Hair follicle dermal papilla cell (primary cell): ENCODE measurements around the gene TYMP. TPM values are rescaled to one million over a fixed set of nuclear protein-coding genes. Genes with fewer than 3 reads are reported as not detected.

Source experiments
- total RNA-seq: library from RNA; depleted of rRNA; stranded (reverse); fragments of >200 nt; gene quantifications from 2 replicates; pipeline ENCODE4 v1.2.3, GENCODE V29; 2012

The TYMP gene
- 73.7 and 88.9 TPM in 2 replicates for total RNA-seq

GRCh38 chr22:50529897-50530579 lies at the start of gene TYMP:
TSS of gene TYMP (minus strand) at chr22:50530012. CDS start at chr22:50529709, 303 bp downstream.

GRCh38 chr22:50577987-50578775 lies 48.4 kb upstream of the TYMP start, which contains the start of gene CPT1B:
TSS of gene CPT1B (minus strand) at chr22:50578427. CDS start at chr22:50577915, 512 bp downstream.

GRCh38 chr22:50562523-50563412 lies 33.0 kb upstream of the TYMP start, which contains the start of gene SYCE3:
TSS of gene SYCE3 (minus strand) at chr22:50562919. CDS start at chr22:50556405, 6,514 bp downstream.

GRCh38 chr22:50545522-50546325 lies 15.9 kb upstream of the TYMP start, which contains the start of gene KLHDC7B:
TSS of gene KLHDC7B (plus strand) at chr22:50545899. CDS start at chr22:50546244, 345 bp downstream.

GRCh38 chr22:50525104-50525857 lies 4.5 kb downstream of the TYMP start, which contains the start of gene SCO2:
TSS of gene SCO2 (minus strand) at chr22:50525598. CDS start at chr22:50524411, 1,187 bp downstream.

GRCh38 chr22:50507991-50508884 lies 21.6 kb downstream of the TYMP start, which contains the start of gene NCAPH2:
TSS of gene NCAPH2 (plus strand) at chr22:50508224. CDS start at chr22:50508338, 114 bp downstream.

GRCh38 chr22:50507421-50507990 lies 22.3 kb downstream of the TYMP start, which contains the start of gene LMF2:
TSS of gene LMF2 (minus strand) at chr22:50507702. CDS start at chr22:50507675, 27 bp downstream.

GRCh38 chr22:50486561-50487289 lies 43.1 kb downstream of the TYMP start, which contains the start of gene MIOX:
TSS of gene MIOX (plus strand) at chr22:50486859. CDS start at chr22:50486898, 39 bp downstream.

GRCh38 chr22:50481440-50482106 lies 48.2 kb downstream of the TYMP start, which contains the start of gene ADM2:
TSS of gene ADM2 (plus strand) at chr22:50481543. CDS start at chr22:50481848, 305 bp downstream.

Other genes with a start within 250 kb of the TYMP start
- 125 and 138 TPM in 2 replicates for gene PLXNB2, start 222.4 kb downstream of the TYMP start, total RNA-seq
- 4.9 and 6.0 TPM in 2 replicates for gene DENND6B, start 203.0 kb downstream of the TYMP start, total RNA-seq
- 66.5 and 71.2 TPM in 2 replicates for gene PPP6R2, start 186.7 kb downstream of the TYMP start, total RNA-seq
- 83.8 and 100 TPM in 2 replicates for gene SBF1, start 55.0 kb downstream of the TYMP start, total RNA-seq
- 4.5 and 9.6 TPM in 2 replicates for gene ADM2, start 48.5 kb downstream of the TYMP start, total RNA-seq
- not detected in 2 replicates for gene MIOX, start 43.2 kb downstream of the TYMP start, total RNA-seq
- 82.6 and 93.6 TPM in 2 replicates for gene LMF2, start 22.3 kb downstream of the TYMP start, total RNA-seq
- 23.3 and 24.8 TPM in 2 replicates for gene NCAPH2, start 21.8 kb downstream of the TYMP start, total RNA-seq
- 3.2 and 6.1 TPM in 2 replicates for gene SCO2, start 4.4 kb downstream of the TYMP start, total RNA-seq
- 0.12 TPM in 1 of 2 replicates, not detected in the other for gene KLHDC7B, start 15.9 kb upstream of the TYMP start, total RNA-seq
- not detected in 2 replicates for gene SYCE3, start 32.9 kb upstream of the TYMP start, total RNA-seq
- 3.2 and 4.0 TPM in 2 replicates for gene CPT1B, start 48.4 kb upstream of the TYMP start, total RNA-seq
- gene CHKB, start 52.8 kb upstream of the TYMP start, total RNA-seq, result 40.8 and 45.1 TPM in 2 replicates
- 1.9 and 4.6 TPM in 2 replicates for gene MAPK8IP2, start 70.8 kb upstream of the TYMP start, total RNA-seq
- gene ARSA, start 98.1 kb upstream of the TYMP start, total RNA-seq, result 40.8 and 47.1 TPM in 2 replicates
- 0.85 and 1.9 TPM in 2 replicates for gene SHANK3, start 142.8 kb upstream of the TYMP start, total RNA-seq
- 0.16 TPM in 1 of 2 replicates, not detected in the other for gene ACR, start 208.2 kb upstream of the TYMP start, total RNA-seq